Fibroblast of the conjunctiva (primary cell): ENCODE measurements around the gene ALS2.
"Not testable (repeated sequence)": the region's sequence is repeated elsewhere in the genome, so short reads cannot be mapped to it uniquely, and the experiment has no call there.

ENCODE experiments used
- DNase-seq: peaks from one replicate; pipeline ENCODE4 v3.0.0-alpha.2; 2010; ENCODE audit warnings: low read depth

Gene ALS2

GRCh38 chr2:201674794-201675193 is 105.9 kb downstream of the ALS2 start:
- no peak for DNase-seq

GRCh38 chr2:201674298-201674697 is 106.4 kb downstream of the ALS2 start:
- DNase-seq, result no peak

DNA sequence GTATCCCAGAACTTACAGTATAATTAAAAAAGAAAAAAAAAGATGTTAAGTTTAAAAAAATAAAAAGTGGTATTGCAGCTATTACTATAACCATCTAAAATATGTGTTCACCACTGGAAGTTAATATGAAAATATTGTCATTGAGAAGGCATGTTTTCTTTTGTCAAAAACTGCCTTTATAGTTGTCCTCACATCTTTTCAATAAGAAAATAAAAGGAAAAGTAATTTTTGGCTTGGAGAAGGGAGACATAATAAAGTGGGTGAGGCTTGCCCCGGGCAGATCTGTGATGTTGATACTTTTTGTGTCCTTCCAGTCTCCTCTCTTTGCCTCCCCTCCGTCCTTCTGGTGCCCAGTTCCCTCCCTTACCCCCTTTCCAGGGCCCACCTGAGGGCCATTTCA is 107.2 kb downstream of the ALS2 start:
- DNase-seq, result no peak

- DNase-seq, result not testable (repeated sequence)
Measured at GRCh38 chr2:201671205-201671604, 109.5 kb downstream of the ALS2 start.

DNA sequence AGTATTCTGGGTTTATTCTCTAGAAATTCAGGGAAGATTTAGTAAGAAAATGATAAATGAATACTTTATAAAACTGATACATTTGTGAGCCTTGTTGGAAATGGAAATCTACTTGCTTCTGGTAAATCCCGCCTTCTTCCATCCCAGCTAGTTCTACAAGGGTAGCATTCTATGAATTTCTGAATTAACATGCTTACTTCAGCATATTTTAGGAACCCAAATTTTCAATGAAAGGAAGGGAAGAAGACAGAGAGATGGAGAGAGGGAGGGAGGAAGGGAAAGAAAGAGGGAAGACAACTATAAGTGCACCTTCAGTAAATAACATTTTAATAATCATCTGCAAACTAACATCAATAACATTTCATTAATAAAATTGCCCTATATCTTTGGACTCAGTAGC is 110.9 kb downstream of the ALS2 start:
- no peak for DNase-seq

GRCh38 chr2:201668402-201668910 is 112.3 kb downstream of the ALS2 start:
- DNase-seq, result no peak

GRCh38 chr2:201664334-201664733 is 116.4 kb downstream of the ALS2 start:
- no peak for DNase-seq

DNA sequence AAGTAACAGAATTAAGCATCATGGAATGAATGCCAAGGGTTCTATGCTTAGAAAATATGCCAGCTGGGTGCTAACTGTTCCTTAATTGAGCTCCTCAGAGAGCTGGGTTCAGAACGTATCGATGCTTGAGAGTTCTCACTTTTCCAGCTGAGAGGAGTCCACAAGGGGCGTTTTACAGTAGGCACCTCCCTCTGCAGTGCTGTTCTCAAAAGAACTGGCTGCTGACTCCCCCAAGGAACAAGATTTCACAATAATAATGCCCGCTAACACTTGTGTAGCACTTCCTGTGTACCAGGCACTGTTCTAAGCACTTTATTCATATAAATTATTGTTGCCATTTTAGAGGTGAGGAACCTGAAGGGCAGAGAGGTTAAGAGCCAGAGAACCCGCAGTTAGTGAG is 119.4 kb downstream of the ALS2 start:
- no peak for DNase-seq

DNA sequence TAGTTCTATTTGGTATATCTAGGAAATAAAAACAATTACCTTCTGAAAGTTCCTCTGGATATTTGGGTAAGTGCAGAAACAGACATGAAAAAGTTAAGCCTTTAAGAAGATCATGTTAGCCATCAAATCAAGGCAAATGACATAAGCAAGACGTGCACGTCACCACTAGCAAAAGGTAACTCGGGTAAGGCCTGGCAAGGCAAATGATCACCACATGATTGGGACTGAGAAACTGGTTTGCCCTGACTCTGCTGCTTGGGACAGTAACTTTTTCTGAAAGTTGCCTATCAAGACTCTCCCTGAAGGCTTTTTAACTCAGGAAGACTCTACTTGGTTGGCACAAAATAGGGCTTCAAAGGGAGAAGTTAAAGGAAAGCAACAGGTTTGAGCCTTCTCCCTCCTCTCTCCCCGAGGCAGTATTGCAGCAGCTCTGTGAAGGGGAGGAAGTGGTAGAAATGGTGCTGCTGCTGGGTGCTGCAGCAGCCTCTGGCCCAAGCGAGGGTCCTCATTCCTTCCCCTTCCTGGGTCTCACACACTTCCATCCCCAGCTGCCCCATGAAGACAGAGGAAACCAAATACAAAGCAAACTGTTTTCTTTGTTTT is 120.3 kb downstream of the ALS2 start:
- no peak for DNase-seq

DNA sequence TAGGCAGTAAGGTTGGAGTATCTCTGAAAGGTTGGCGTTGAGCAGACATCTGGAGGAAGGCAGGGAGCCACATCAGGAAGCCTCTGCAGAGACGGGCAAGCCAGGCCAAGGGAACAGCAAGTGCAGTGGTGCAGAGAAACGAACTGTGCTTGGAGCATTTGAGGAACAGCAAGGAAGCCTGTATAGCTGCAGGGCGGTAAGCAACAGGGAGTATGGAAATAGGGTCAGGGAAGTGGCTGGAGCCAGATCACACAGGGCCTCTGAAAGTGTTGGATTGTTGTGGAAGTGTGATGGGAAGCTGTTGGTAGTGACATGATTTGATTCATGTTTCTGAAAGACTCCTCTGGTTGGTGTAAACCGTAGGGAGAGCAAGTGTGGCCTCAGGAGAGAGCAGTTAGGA is 124.0 kb downstream of the ALS2 start:
- DNase-seq, result no peak

DNA sequence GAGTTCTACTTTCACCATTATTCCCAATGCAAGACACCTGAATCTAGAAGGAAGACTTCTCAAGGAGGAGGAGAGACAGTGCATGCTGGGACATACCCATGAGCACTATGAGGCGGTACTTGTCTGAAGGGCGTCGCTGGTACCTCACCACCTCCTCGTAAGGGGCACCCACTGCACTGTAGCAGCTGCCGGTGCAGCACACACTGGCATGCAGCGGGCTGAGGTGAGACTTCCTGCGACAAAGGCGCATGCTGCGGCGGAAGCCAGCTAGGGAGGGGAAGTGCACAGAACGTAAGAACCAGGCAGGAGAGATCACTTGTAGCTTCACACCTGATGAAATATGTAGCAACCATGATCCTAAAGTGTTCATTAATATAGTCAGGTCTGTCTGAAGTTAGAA is 124.6 kb downstream of the ALS2 start:
- DNase-seq, result no peak

GRCh38 chr2:201654616-201655384 is 125.9 kb downstream of the ALS2 start:
- no peak for DNase-seq

GRCh38 chr2:201653221-201653620 is 127.5 kb downstream of the ALS2 start:
- no peak for DNase-seq
